Prostate gland (tissue), 2 donors: ENCODE data around the gene GNA15.

Experiments
- CTCF ChIP-seq, 4 experiments: fragments of 200-600 bp in 2 of 4; fragments of 450-650 bp in 2 of 4; sonication (generic) in 2 of 4; IDR thresholded peaks; 1 replicate in 3 of 4; 2 replicates in 1 of 4; pipeline ENCODE4 v1.5.1; 2016 to 2019; ENCODE audit warnings: antibody characterized with exemption in 4 of 4, mild to moderate bottlenecking in 2 of 4, moderate library complexity in 2 of 4
- POLR2AphosphoS5 ChIP-seq: sonication (generic); formaldehyde crosslinking; IDR thresholded peaks from one replicate; pipeline ENCODE4 v1.6.1; 2017; ENCODE audit warnings: antibody characterized with exemption

GRCh38 chr19:3190470-3190770 is 54.6 kb downstream of the GNA15 start:
- TF ChIP-seq CTCF (IDR thresholded peaks at IDR 0.05): no peak
- TF ChIP-seq POLR2AphosphoS5: no peak
